ENCODE data around the gene PRRT2. TPM values are rescaled to one million over a fixed set of nuclear protein-coding genes. Genes with fewer than 3 reads are reported as not detected.

Gene PRRT2
- polyA plus RNA-seq, 4 donors: 10.0 to 28.8 (median 18.2) TPM

GRCh38 chr16:29854520-29855100 is 42.6 kb downstream of the PRRT2 start:
- DNase-seq (ENCODE audit: low read depth in 4 of 4, low spot score in 2 of 4): no peak

GRCh38 chr16:29857133-29857760 is 45.3 kb downstream of the PRRT2 start:
- no peak for DNase-seq (ENCODE audit: low read depth in 4 of 4, low spot score in 2 of 4)

GRCh38 chr16:29858149-29858849 is 46.3 kb downstream of the PRRT2 start:
- DNase-seq (ENCODE audit: low read depth in 4 of 4, low spot score in 2 of 4): no peak

- no peak for DNase-seq (ENCODE audit: low read depth in 4 of 4, low spot score in 2 of 4)
Measured at GRCh38 chr16:29858974-29859373, 47.0 kb downstream of the PRRT2 start.

- no peak for DNase-seq (ENCODE audit: low read depth in 4 of 4, low spot score in 2 of 4)
Measured at GRCh38 chr16:29860218-29860617, 48.2 kb downstream of the PRRT2 start.

- DNase-seq (ENCODE audit: low read depth in 4 of 4, low spot score in 2 of 4): no peak
Measured at GRCh38 chr16:29862383-29862883, 50.4 kb downstream of the PRRT2 start.

DNA sequence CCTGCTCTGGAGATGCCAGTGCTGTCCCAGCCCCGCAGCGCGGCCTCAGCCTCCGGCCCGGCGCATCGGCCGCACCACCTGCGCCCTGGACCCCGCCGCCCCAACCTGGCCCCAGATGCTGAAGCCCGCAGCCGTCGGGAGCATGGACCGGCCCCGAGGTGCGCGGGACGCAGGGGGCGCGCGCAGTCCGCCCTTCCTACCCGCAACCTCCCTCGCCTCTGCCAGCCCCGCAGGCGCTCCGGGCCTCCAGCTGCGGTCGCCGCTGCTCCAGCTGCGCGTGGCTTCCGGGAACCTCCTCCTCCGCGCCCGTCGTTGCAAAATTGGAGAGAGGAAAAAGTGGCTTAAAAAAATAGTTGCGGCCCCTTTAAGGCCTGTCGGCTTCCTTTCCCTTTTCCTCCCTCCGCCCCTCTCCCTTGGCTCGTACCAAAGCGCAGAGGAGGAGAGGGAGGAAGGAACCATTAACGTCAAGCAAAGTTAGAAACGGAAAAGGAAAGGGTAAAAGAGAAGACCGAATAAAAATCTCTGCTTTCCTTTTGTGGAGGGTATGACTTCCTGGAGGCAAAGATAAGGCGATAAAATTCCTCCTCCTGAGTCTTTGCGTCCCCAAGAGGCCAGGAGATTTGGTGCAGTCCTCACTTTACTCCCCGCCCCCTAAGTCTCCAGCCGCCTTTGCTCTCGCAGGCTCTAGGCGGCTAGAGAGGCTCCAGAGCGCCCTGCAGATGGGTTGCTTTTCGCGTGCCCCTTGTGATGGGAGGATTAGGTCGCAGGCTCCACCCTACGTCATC is 51.1 kb downstream of the PRRT2 start, which contains the start of gene CDIPT:
Gene CDIPT, minus strand, starts transcription at position 343 of the 785 bp plus-strand sequence. CDS start 369 bp downstream, outside the sequence.
- peak; percentile 95 to 100 (median 96) for DNase-seq (ENCODE audit: low read depth in 4 of 4, low spot score in 2 of 4)

DNA sequence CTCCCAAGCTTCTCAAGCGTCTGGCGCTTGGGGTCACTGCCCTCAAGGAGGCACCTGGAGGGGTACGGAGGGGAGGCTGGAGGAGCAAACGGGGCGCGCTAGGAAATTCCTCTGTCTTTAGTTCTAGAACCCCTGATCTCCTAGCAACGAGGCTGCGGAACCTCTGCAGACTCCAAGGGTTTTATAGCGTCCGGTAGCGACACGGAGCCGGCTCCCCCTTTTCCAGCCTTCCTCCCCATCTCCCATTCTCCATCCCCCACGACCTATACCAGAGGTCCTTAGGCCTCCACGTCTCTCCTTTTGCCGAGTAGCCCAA is 51.6 kb downstream of the PRRT2 start:
- no peak for DNase-seq (ENCODE audit: low read depth in 4 of 4, low spot score in 2 of 4)

- DNase-seq (ENCODE audit: low read depth in 4 of 4, low spot score in 2 of 4): no peak
Measured at GRCh38 chr16:29864205-29864604, 52.2 kb downstream of the PRRT2 start.

Other genes with a start within 250 kb of the PRRT2 start
- 1 to 10 TPM; 2.1 to 2.5 (median 2.3) TPM for gene SPN, start 148.9 kb upstream of the PRRT2 start, polyA plus RNA-seq (ENCODE audit: insufficient read length in 4 of 4)
- gene QPRT, start 133.0 kb upstream of the PRRT2 start, polyA plus RNA-seq (ENCODE audit: insufficient read length in 4 of 4): 100 to 1,000 TPM; 126 to 187 (median 178) TPM
- under 1 TPM; 0.22 to 0.29 (median 0.25) TPM for gene C16orf54, start 66.2 kb upstream of the PRRT2 start, polyA plus RNA-seq (ENCODE audit: insufficient read length in 4 of 4)
- gene ZG16, start 33.9 kb upstream of the PRRT2 start, polyA plus RNA-seq (ENCODE audit: insufficient read length in 4 of 4): under 1 TPM in 2 of 4 donors, not detected in 2; 0.06 to 0.07 TPM
- 10 to 100 TPM; 63.1 to 82.6 (median 74.4) TPM for gene KIF22, start 21.4 kb upstream of the PRRT2 start, polyA plus RNA-seq (ENCODE audit: insufficient read length in 4 of 4)
- gene MAZ, start 5.7 kb upstream of the PRRT2 start, polyA plus RNA-seq (ENCODE audit: insufficient read length in 4 of 4): 100 to 1,000 TPM; 275 to 382 (median 342) TPM
- 10 to 100 TPM; 26.0 to 49.1 (median 42.5) TPM for gene PAGR1, start 4.0 kb downstream of the PRRT2 start, polyA plus RNA-seq (ENCODE audit: insufficient read length in 4 of 4)
- gene MVP, start 8.3 kb downstream of the PRRT2 start, polyA plus RNA-seq (ENCODE audit: insufficient read length in 4 of 4): 10 to 100 TPM; 20.0 to 24.2 (median 21.9) TPM
- gene CDIPT, start 51.0 kb downstream of the PRRT2 start, polyA plus RNA-seq (ENCODE audit: insufficient read length in 4 of 4): 100 to 1,000 TPM in 2 of 4 donors, 10 to 100 TPM in 2; 90.2 to 134 (median 109) TPM
- gene SEZ6L2, start 87.4 kb downstream of the PRRT2 start, polyA plus RNA-seq (ENCODE audit: insufficient read length in 4 of 4): 10 to 100 TPM; 10.4 to 15.9 (median 13.0) TPM
- gene ASPHD1, start 88.3 kb downstream of the PRRT2 start, polyA plus RNA-seq (ENCODE audit: insufficient read length in 4 of 4): 1 to 10 TPM in 2 of 4 donors, under 1 TPM in 2; 0.62 to 1.1 (median 0.98) TPM
- gene KCTD13, start 114.0 kb downstream of the PRRT2 start, polyA plus RNA-seq (ENCODE audit: insufficient read length in 4 of 4): 10 to 100 TPM; 10.5 to 34.1 (median 22.2) TPM
- gene TMEM219, start 149.9 kb downstream of the PRRT2 start, polyA plus RNA-seq (ENCODE audit: insufficient read length in 4 of 4): 100 to 1,000 TPM; 104 to 134 (median 113) TPM
- 10 to 100 TPM; 35.4 to 60.5 (median 52.2) TPM for gene TAOK2, start 161.7 kb downstream of the PRRT2 start, polyA plus RNA-seq (ENCODE audit: insufficient read length in 4 of 4)
- 10 to 100 TPM; 17.3 to 21.9 (median 19.8) TPM for gene HIRIP3, start 183.4 kb downstream of the PRRT2 start, polyA plus RNA-seq (ENCODE audit: insufficient read length in 4 of 4)
- gene INO80E, start 184.0 kb downstream of the PRRT2 start, polyA plus RNA-seq (ENCODE audit: insufficient read length in 4 of 4): 10 to 100 TPM; 36.3 to 70.3 (median 55.2) TPM
- 1 to 10 TPM; 1.4 to 4.8 (median 3.7) TPM for gene DOC2A, start 198.8 kb downstream of the PRRT2 start, polyA plus RNA-seq (ENCODE audit: insufficient read length in 4 of 4)
- gene C16orf92, start 211.0 kb downstream of the PRRT2 start, polyA plus RNA-seq (ENCODE audit: insufficient read length in 4 of 4): not detected
- gene TLCD3B, start 219.1 kb downstream of the PRRT2 start, polyA plus RNA-seq (ENCODE audit: insufficient read length in 4 of 4): 1 to 10 TPM in 3 of 4 donors, under 1 TPM in 1; 0.90 to 1.8 (median 1.3) TPM

Measured in left renal cortex interstitium (tissue), 4 donors.